GM18507 (cell line): ENCODE data around the gene CDC16.
A peak's percentile ranks its signal among the peaks of the same experiment; 100 is the strongest.

Experiments
- DNase-seq: peaks from one replicate; pipeline ENCODE4 v3.0.0; 2011; ENCODE audit warnings: low read depth; ENCODE audit not compliant: insufficient read length; ENCODE audit errors: extremely low spot score
- FAIRE-seq: peaks from 2 replicates; lab custom pipeline; 2011; peaks lifted over from hg19 to GRCh38; lab: Jason Lieb, UNC

Gene CDC16

DNA sequence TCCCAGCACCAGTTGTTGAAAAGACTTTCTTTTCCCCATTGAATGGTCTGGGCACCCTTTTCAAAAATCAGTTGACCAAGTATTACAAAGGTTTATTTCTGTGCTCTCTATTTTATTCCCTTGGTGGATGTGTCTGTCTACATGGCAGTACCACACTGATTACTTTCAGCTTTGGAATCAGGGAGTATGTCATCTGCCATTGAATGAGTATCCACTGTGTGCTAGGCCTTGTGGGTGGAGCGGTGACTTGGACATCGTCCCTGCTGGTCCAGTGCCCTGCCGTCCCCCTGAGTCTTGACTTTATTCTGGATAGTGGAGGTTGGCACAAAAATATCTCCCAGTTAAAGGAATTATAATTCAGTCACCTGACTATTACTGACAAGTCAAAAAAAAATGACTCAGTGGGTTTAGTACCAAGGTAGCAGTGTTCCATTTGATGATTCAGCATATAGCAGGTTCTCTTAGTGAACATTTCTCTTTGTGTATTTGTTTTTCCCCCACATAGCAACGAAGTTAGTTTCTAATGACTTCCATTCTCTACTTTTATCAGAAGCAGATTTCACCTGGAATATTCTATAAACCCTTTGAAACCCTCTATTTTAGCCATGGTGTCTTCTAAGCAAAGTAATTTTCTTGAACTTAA is 50.6 kb downstream of the CDC16 start:
- no peak for DNase-seq
- no peak for FAIRE-seq

GRCh38 chr13:114286808-114287207 is 52.1 kb downstream of the CDC16 start:
- no peak for DNase-seq
- no peak for FAIRE-seq

DNA sequence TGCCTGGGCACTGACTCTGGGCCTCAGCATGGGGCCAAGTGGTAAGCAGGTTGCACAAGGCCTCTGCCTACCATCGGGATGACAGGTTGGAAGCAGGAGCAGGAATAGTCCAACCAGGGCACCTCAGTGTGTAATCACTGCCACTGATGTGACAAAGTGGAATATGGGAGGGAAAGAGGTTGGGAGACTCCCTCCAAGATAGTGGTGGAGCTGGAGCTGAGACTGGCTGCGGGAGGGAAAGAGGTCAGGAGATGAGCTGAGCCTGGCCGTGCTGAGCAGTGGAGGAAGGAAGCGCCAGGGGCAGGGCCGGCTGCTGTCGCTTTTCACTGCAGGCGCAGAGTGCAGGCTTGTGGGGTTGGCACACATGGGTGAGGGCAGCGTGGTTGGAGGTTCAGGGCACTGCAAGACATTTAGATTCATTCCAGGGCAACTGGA is 53.5 kb downstream of the CDC16 start:
- DNase-seq (no peak), FAIRE-seq (no peak)

GRCh38 chr13:114296448-114296847 is 61.8 kb downstream of the CDC16 start:
- DNase-seq (no peak), FAIRE-seq (no peak)

DNA sequence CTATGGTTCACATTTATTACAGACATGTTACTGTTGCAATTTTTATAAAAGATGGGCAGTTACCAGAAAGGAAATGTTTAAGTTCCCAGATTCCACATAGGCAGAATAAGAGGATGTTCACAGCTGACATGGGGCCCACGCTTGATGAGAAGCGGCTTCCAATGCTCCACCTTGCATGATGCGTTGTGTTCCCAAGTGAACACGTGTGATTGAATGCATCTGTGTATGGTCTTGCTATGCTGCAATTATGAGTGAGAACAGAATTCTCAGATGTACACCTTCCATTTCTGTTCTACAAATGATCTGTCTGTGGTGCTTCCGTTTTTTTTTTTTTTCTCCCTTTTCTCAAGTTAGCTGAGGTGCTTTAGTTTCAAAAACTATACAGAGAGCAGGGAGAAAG is 62.2 kb downstream of the CDC16 start:
- FAIRE-seq (no peak), DNase-seq (no peak)

GRCh38 chr13:114298866-114299265 is 64.2 kb downstream of the CDC16 start:
- FAIRE-seq (no peak), DNase-seq (no peak)

DNA sequence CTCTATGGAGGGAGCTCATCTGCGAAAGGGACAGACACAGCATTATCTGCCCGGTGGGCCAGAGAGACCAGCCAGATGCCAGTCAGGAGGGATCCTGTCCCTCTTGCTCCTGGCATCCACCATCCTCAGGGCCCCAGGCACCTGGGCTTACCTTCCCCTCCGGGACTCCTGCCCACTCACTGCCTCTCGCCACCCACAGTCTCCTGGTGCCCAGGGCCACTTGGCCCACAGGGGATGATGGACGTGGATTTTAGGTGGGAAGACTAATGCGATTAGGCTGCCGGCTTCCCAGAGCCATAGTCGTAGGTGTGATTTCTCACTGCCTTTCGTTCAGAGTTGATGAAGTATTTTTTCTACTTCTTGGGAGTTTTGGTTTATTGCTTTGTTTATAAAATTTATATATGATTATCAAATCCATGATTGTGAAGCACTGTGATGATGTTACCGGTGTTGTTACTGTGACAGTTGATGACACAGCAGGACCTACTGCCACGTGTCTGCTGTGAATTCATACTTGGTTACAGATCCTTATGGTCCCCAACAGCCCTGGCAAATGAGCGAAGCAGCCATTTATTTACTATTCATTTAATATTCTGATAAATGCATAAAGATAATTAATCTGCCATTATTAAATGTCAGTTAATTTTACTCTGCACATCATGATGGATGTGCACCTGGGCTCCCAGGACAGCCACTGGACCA is 65.1 kb downstream of the CDC16 start:
- FAIRE-seq: no peak
- DNase-seq: no peak

DNA sequence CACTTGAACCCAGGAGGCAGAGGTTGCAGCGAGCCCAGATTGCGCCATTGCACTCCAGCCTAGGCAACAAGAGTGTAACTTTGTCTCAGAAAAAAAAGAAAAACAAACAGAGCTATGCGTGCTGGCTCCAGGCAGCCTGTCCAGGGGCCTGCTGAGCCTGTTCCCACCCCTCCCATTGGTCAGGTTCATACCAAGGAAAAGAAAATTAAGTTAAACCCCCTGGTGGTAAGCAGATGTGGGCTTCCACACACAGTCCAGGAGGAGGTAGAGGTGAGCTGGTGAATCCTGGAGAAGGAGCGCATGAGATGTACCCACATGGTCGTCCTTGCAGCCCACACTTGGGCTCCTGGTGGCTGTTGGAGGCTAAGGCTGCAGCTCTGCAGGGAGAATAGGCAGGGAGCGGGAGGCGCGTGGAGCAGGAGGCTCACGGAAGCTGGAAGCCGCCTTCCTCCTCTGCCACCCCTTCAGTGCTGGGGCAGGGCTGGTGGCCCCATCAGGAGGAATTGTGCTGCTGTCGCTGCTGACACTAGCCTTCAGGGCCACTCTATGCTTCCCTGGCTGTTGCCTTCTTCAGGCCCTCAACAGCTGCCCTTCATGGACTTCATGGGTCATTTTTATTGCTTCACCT is 69.1 kb downstream of the CDC16 start:
- FAIRE-seq (no peak), DNase-seq (no peak)

DNA sequence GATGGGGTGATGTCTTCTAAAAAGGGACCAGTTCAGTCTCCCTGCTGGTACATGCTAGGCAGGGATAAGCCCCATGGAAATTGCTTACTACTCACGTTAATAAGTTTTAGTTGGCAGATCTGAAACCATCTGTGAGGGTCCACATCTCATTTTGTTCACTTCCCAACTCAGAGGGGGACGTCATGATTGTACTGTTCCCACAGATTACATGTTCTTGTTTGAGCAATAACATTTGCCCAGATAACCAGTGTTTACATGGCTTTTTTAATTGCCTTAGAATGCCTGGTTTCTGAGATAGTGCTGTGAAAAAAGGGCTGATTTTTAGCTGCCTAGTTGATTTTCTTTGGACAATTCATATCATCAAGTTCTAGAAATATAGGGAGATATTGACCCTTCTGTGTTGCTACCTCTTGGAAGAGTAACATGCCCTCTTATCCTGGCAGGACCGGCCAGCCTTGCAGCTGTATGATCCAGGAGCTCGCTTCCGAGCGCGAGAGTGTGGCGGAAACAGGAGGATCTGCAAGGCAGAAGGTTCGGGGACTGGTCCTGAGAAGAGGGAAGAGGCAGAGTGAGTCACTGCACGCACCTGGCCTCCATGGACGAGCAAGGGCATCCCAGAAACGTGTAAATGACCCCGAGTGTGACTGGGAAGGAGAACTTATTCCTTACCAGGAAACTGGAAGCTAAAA is 69.8 kb downstream of the CDC16 start:
- DNase-seq (no peak), FAIRE-seq (no peak)

GRCh38 chr13:114309086-114309485 is 74.4 kb downstream of the CDC16 start:
- FAIRE-seq (no peak), DNase-seq (no peak)

DNA sequence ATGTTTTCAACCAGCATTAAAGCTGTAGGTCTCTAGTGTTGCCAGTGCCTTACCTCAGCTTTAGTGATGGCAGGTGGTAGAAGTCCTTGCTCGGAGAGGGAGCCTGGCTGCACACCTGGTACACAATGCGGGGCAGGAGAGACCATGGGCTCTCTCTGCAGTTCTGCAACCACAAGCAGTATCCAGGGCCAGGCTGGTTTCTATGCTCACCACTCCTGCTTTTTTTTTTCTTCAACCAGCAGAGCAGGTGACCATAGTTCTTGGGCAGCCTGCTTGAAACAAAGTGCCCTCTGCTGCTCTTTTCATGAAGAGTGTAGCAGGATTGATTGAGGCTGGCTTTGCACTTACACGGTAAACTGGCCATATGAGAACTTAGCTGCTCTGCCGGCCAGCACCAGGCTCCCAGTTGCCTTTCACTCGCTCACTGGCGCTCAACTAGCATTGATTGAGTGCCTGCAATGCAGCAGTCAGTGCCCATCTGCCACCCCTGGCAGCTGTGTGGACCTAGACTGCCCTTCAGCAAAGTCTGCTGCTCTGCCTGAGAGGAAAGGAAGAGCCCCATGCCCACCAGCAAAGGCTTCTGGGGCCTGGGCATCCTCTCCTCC is 75.2 kb downstream of the CDC16 start:
- no peak for FAIRE-seq

DNA sequence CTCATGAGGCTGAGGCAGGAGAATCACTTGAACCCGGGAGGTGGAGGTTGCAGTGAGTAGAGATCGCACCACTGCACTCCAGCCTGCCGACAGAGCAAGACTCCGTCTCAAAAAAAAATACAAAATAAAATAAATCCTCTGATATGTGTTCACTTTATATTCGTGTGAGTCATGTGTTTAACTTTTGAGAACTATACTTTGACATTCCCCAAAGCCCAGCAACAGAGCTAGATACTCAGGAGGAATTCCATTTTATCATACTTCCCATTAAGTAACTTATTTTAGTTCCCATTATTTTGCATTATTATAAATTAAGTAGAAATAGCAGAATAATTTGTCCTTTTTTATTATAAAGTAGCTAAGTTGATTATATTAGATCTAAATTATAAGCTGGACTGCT is 76.3 kb downstream of the CDC16 start:
- FAIRE-seq: no peak
- DNase-seq: no peak

More for the DNA sequence above, 75.2 kb downstream of the CDC16 start:
- DNase-seq: no peak

DNA sequence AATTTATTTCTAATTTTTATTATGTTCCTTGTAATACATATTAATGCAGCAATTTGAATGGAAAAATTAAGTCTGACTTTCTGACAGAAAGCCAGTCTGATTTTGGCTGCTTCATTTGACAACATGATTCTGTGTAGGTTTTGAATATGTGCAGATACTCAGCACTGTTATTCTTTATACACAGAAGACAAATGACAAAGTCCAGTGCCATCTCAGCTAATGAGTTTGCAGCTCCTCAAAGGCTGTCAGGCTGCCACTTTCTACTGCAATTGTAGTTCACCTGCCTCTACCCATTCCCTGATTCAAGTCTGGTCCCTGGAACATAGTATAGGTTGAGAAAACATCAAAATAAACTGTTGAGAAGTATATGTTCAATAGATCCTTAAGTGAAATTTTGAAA is 76.7 kb downstream of the CDC16 start:
- DNase-seq (no peak), FAIRE-seq (no peak)

GRCh38 chr13:114311908-114312307 is 77.2 kb downstream of the CDC16 start:
- FAIRE-seq (no peak), DNase-seq (no peak)

DNA sequence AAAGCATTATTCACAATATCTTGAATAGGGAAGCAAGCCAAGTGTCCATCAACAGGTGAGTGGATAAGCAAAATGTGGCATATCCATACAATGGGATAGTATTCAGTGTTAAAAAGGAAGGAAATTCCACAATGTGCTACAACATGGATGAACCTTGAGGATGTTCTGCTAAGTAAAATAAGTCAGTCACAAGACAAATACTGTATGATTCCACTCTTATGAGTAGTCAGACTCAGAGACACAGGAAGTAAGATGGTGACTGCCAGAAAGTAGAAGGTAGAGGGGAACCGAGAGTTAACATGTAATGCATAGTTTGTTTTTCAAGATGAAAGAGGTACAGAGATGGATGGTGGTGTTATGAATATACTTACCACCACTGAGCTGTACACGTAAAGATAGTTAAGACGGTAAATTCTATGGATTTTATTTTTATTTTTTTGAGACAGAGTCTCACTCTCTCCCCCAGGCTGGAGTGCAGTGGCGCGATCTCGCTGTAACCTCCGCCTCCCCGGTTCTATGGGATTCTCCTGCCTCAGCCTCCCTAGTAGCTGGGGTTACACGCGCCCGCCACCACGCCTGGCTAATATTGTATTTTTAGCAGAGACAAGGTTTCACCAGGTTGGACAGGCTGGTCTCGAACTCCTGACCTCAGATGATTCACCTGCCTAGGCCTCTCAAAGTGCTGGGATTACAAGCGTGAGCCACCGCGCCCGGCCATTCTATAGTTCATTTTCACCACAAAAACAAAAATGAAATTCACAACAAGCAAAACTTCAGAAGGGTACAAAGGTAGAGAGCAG is 78.6 kb downstream of the CDC16 start:
- FAIRE-seq: no peak
- DNase-seq: no peak

DNA sequence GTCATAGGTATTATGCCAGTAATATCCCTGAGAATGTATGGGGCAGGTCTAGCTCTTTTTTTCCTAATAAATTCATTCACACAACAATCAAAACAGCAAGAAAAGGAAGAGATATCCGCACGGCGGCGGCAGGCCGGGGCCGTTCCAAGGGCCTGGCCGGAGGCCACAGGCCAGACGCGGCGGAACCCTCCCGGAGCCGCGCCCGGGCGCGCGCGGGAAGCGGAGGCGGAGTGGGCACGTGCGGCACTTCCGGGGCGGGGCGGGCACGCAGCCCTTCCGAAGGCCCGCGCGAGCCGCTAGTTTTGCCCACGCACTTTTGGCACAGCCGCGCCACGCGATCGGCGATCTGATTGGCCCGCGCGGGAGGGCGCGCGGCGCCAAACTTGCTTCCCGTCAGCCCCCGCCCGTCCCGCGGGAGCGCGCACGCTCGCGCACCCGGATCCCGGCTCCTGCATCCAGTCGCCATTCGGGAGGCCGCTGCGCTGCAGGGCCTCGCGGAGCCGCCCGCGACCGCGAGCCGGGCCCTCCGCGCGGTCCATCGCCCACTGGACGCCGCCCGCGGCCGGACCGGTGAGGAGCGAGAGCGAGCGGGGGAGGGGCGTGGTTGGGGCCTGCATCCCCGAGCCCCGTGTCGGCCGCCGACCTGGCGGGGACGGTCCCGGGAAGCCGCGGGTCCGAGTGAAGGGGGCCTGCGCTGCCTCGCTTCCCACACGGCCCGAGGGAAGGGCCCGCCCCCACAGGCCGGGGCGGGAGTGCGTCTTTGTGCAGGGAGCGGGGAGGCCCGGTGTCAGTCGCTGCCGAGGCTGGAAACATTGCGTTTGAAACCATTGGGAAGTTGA is 79.6 kb downstream of the CDC16 start, which contains the start of gene CHAMP1:
Gene CHAMP1 (plus strand): TSS at position 430 of the 839 bp plus-strand sequence. CDS start 9,340 bp downstream, outside the sequence.
- peak; percentile 79 for DNase-seq
- FAIRE-seq: peak; percentile 92

- DNase-seq (no peak), FAIRE-seq (peak; percentile 64)
Measured at GRCh38 chr13:114315074-114315785, 80.5 kb downstream of the CDC16 start.

DNA sequence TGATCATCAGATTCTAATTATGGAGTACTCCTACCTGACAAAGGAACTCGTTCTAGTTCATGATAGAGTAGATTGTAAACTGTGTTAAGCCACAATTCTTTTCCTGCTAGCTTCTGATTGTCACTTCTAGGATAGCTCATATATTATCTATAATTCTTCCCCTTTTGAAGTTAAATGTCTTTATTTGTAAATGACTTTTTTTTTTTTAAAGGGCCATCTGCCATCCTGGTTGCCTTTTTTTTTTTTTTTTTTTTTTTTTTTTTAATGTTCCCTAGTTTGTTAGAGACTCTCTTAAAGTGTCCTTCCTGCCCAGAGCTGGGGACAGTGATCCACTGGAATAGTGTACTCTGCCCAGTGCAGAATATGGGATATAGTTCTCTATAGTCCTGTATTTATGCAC is 83.9 kb downstream of the CDC16 start:
- no peak for DNase-seq
- FAIRE-seq: no peak
